K562 (cell line): ENCODE data around the gene DYNLT2. TPM values are rescaled to one million over a fixed set of nuclear protein-coding genes. Genes with fewer than 3 reads are reported as not detected.

Source experiments
- ARID4B ChIP-seq: sonication (generic); formaldehyde crosslinking; IDR thresholded peaks from 2 replicates; pipeline ENCODE4 v1.8.0; 2022; ENCODE audit warnings: mild to moderate bottlenecking, missing genetic modification reagents
- ARNT ChIP-seq, 2 experiments: fragments of 450-650 bp; IDR thresholded peaks; 2 replicates each; pipeline ENCODE4 v1.6.1; 2016; ENCODE audit warnings: mild to moderate bottlenecking in 1 of 2
- BRD9 ChIP-seq: fragments of 450-650 bp; IDR thresholded peaks from 2 replicates; pipeline ENCODE4 v1.6.1; 2018; ENCODE audit warnings: low read depth; ENCODE audit not compliant: partially characterized antibody
- BRF1 ChIP-seq: IDR thresholded peaks from 3 replicates; pipeline ENCODE4 v1.6.1; 2011; ENCODE audit warnings: borderline replicate concordance, mild to moderate bottlenecking; ENCODE audit not compliant: insufficient read length; ENCODE audit errors: extremely low read depth
- CBX2 ChIP-seq: fragments of 200-600 bp; sonication (generic); IDR thresholded peaks from one replicate; pipeline ENCODE4 v1.6.1; 2012; ENCODE audit warnings: mild to moderate bottlenecking, low read length, inconsistent platforms; ENCODE audit not compliant: insufficient read depth, poor library complexity, severe bottlenecking
- ETV6 ChIP-seq, 3 experiments: fragments of 150-350 bp in 1 of 3; sonication (generic) in 1 of 3; formaldehyde crosslinking in 1 of 3; IDR thresholded peaks; 2 replicates each; pipeline versions ENCODE4 v1.6.1 to v1.8.0; 2014 to 2022; ENCODE audit warnings: borderline replicate concordance in 2 of 3, low read depth in 2 of 3, antibody characterized with exemption in 1 of 3, low read length in 1 of 3, mild to moderate bottlenecking in 1 of 3, missing genetic modification reagents in 1 of 3
- FOXK1 ChIP-seq: sonication (generic); formaldehyde crosslinking; IDR thresholded peaks from 2 replicates; pipeline ENCODE4 v1.8.0; 2022; ENCODE audit warnings: missing genetic modification reagents, mild to moderate bottlenecking, borderline replicate concordance
- GTF2F1 ChIP-seq: IDR thresholded peaks from 2 replicates; pipeline ENCODE4 v1.6.1; 2011; ENCODE audit warnings: low read depth, low read length, improper control_type of control experiment
- KDM2B ChIP-seq: fragments of 250-450 bp; sonication (Bioruptor Pico); IDR thresholded peaks from 2 replicates; pipeline ENCODE4 v1.8.0; 2021; ENCODE audit warnings: mild to moderate bottlenecking, moderate library complexity
- MYNN ChIP-seq, 2 experiments: sonication (generic); formaldehyde crosslinking in 1 of 2; IDR thresholded peaks; 2 replicates each; pipeline versions ENCODE4 v1.5.0 to v1.6.1; 2016 to 2020; ENCODE audit warnings: antibody characterized with exemption in 1 of 2, missing genetic modification reagents in 1 of 2
- NRF1 ChIP-seq, 2 experiments: fragments of 450-650 bp; IDR thresholded peaks in 1 of 2; conservative IDR thresholded peaks in 1 of 2; 2 replicates each; pipeline ENCODE4 v1.6.1; 2014; ENCODE audit warnings: mild to moderate bottlenecking in 2 of 2
- PCBP2 ChIP-seq: fragments of 200-400 bp; formaldehyde crosslinking; IDR thresholded peaks from 2 replicates; pipeline ENCODE4 v1.6.1; 2018; ENCODE audit warnings: low read length, low read depth, mild to moderate bottlenecking, moderate library complexity; ENCODE audit not compliant: poor library complexity, severe bottlenecking
- POLR2AphosphoS5 ChIP-seq: IDR thresholded peaks from 2 replicates; pipeline ENCODE4 v1.6.1; 2011; ENCODE audit warnings: mild to moderate bottlenecking, low read depth, low read length, moderate library complexity; ENCODE audit not compliant: control insufficient read depth, insufficient read depth
- RAD51 ChIP-seq: fragments of 450-650 bp; IDR thresholded peaks from 2 replicates; pipeline ENCODE4 v1.7.1; 2016; ENCODE audit warnings: low read depth, mild to moderate bottlenecking, borderline replicate concordance
- SREBF1 ChIP-seq: fragments of 150-350 bp; IDR thresholded peaks from 2 replicates; pipeline ENCODE4 v1.6.1; 2014; ENCODE audit warnings: antibody characterized with exemption, low read depth, low read length, borderline replicate concordance
- TEAD4 ChIP-seq, 2 experiments: sonication (generic) in 1 of 2; formaldehyde crosslinking in 1 of 2; IDR thresholded peaks; 2 replicates each; pipeline versions ENCODE4 v1.6.1 to v1.8.0; 2012 to 2022; ENCODE audit warnings: borderline replicate concordance in 1 of 2, inconsistent platforms in 1 of 2, low read length in 1 of 2, mild to moderate bottlenecking in 1 of 2, missing genetic modification reagents in 1 of 2
- TSC22D4 ChIP-seq: fragments of 450-650 bp; IDR thresholded peaks from 2 replicates; pipeline ENCODE4 v1.6.1; 2016; ENCODE audit warnings: missing genetic modification characterization, missing biosample characterization, control low read depth
- ZFPM2 ChIP-seq: fragments of 250-450 bp; sonication (Bioruptor Pico); IDR thresholded peaks from 2 replicates; pipeline ENCODE4 v1.5.1; 2022; ENCODE audit warnings: mild to moderate bottlenecking
- ZKSCAN1 ChIP-seq: fragments of 150-350 bp; IDR thresholded peaks from 2 replicates; pipeline ENCODE4 v1.6.1; 2016; ENCODE audit warnings: low read depth, low read length
- ZNF133 ChIP-seq: fragments of 250-450 bp; sonication (Bioruptor Pico); IDR thresholded peaks from 2 replicates; pipeline ENCODE4 v1.4.0; 2020; ENCODE audit warnings: mild to moderate bottlenecking
- ZNF551 ChIP-seq: fragments of 250-450 bp; sonication (Bioruptor Pico); IDR thresholded peaks from 2 replicates; pipeline ENCODE4 v1.5.0; 2021; ENCODE audit warnings: mild to moderate bottlenecking, moderate library complexity
- ZNF561 ChIP-seq: fragments of 450-650 bp; formaldehyde crosslinking; conservative IDR thresholded peaks from 2 replicates; pipeline ENCODE4 v1.4.0; 2020; ENCODE audit warnings: mild to moderate bottlenecking, moderate library complexity
- polyA plus RNA-seq, 8 experiments: library from polyadenylated mRNA; depleted of rRNA in 4 of 8; stranded (reverse) in 5 of 8; unstranded in 3 of 8; fragments of >200 nt; fragmentation: Nextera tagmentation in 2 of 8; fragmentation: Illumina TruSeq in 1 of 8; extraction: Ambion mirVana in 2 of 8; extraction: Trizol in 1 of 8; gene quantifications; 2 replicates each; pipeline versions ENCODE4 v1.2.1 to v1.2.3, GENCODE V29; 2011 to 2014; ENCODE audit warnings: inconsistent platforms in 1 of 8, missing spikeins in 1 of 8
- total RNA-seq, 7 experiments: library from RNA; depleted of rRNA in 6 of 7; stranded (reverse); fragments of >200 nt in 6 of 7; fragmentation: Illumina TruSeq in 2 of 7; extraction: Trizol in 2 of 7; gene quantifications; 2 replicates each; pipeline versions ENCODE4 v1.2.1 to v1.2.3, GENCODE V29; 2011 to 2021; ENCODE audit warnings: low replicate concordance in 1 of 7

The DYNLT2 gene
- total and polyA plus RNA-seq, 9 of the 15 experiments (the other 6 are each of a cell fraction or from before 2014, with no cell fraction given): 2.0 to 12.8 (median 6.3) TPM

DNA sequence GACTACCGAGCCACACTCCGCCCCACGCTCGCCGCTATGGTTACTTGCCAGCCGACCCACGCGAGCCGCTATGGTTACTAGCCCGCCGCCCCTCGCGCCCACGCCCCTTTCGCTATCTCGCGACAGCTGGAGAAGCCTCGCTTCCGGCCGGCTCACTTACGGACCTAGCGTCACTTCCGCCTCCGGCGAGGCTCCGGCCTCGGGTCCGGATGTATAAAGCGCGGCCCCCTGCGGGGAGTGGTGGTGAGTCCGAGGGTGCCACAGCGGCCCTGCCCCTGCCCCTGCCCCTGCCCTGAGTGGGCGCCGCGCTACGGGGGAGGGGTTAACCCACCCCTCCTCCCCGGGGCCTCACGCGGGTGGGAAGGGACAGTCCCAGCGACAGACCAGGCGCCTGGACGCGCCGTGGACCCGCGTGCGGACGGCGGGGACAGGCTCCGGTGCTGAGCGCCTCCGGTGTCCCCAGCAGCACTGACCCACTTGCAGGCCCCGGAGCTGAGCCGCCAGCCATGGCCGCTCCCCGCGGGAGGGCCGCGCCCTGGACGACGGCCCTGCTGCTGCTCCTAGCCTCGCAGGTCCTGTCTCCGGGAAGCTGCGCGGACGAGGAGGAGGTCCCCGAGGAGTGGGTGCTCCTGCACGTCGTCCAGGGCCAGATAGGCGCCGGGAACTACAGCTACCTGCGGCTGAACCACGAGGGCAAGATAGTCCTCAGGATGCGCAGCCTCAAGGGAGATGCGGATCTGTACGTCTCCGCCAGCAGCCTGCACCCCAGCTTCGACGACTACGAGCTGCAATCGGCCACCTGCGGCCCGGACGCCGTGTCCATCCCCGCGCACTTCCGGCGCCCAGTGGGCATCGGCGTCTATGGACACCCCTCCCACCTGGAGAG is 49.2 kb downstream of the DYNLT2 start, which contains the start of the genes C6orf120 and WDR27 (continued):
- TF ChIP-seq ZFPM2 (CRISPR knock-in tag) (no peak), ARNT (IDR thresholded peaks at IDR 0.05) (no peak), PCBP2 (no peak), ZNF133 (CRISPR knock-in tag) (no peak), POLR2AphosphoS5 (peak; percentile 91), GTF2F1 (peak; percentile 73; the same call in 1 of the 2 replicates), ZNF551 (no peak), ZKSCAN1 (no peak; the same call in 1 of the 2 replicates), RAD51 (0 out of 2 replicates have a peak, but pooled peaks have one; percentile 6), TSC22D4 (tag) (no peak), BRF1 (no peak), KDM2B (CRISPR knock-in tag) (0 out of 2 replicates have a peak, but pooled peaks have one; percentile 14), SREBF1 (no peak), FOXK1 (CRISPR knock-in tag) (0 out of 2 replicates have a peak, but pooled peaks have one; percentile 57), ZNF561 (no peak), NRF1 (conservative IDR thresholded peaks at IDR 0.05 in 1 of 2, IDR thresholded peaks at IDR 0.05 in 1 of 2) (peak; percentile 75 to 81), ETV6 (IDR thresholded peaks at IDR 0.05; ENCODE audit: borderline replicate concordance in 1 of 2, low read depth in 2 of 2, low read length in 1 of 2) (no peak), ETV6 (CRISPR knock-in tag; IDR thresholded peaks at IDR 0.05; ENCODE audit: borderline replicate concordance) (0 out of 2 replicates have a peak, but pooled peaks have one; percentile 36), ARID4B (CRISPR knock-in tag) (peak; percentile 94), BRD9 (no peak), TEAD4 (IDR thresholded peaks at IDR 0.05; ENCODE audit: low read length) (no peak), TEAD4 (CRISPR knock-in tag; IDR thresholded peaks at IDR 0.05; ENCODE audit: borderline replicate concordance) (no peak), MYNN (IDR thresholded peaks at IDR 0.05) (peak; percentile 77; the same call in 1 of the 2 replicates), MYNN (CRISPR knock-in tag; IDR thresholded peaks at IDR 0.05) (no peak), CBX2 (no peak)
